Measurements from ENCODE around the gene MDN1.
"Not testable (repeated sequence)": the region's sequence is repeated elsewhere in the genome, so short reads cannot be mapped to it uniquely, and the experiment has no call there.

Gene MDN1

GRCh38 chr6:89769572-89769971, 50.0 kb downstream of the MDN1 start:
- DNase-seq: no peak

- DNase-seq: no peak
Measured at GRCh38 chr6:89768324-89768723, 51.3 kb downstream of the MDN1 start.

- DNase-seq: no peak
Measured at GRCh38 chr6:89763550-89763949, 56.0 kb downstream of the MDN1 start.

- no peak for DNase-seq
Measured at GRCh38 chr6:89758830-89759229, 60.8 kb downstream of the MDN1 start.

GRCh38 chr6:89750338-89750737, 69.3 kb downstream of the MDN1 start:
- DNase-seq: no peak

- DNase-seq: no peak
Measured at GRCh38 chr6:89749918-89750317, 69.7 kb downstream of the MDN1 start.

- no peak for DNase-seq
Measured at GRCh38 chr6:89745716-89746115, 73.9 kb downstream of the MDN1 start.

- no peak for DNase-seq
Measured at GRCh38 chr6:89745096-89745495, 74.5 kb downstream of the MDN1 start.

GRCh38 chr6:89736893-89737292, 82.7 kb downstream of the MDN1 start:
- DNase-seq: no peak

- DNase-seq: no peak
Measured at GRCh38 chr6:89734526-89734925, 85.1 kb downstream of the MDN1 start.

GRCh38 chr6:89731924-89732567, 87.5 kb downstream of the MDN1 start:
- DNase-seq: no peak

- DNase-seq: not testable (repeated sequence)
Measured at GRCh38 chr6:89731262-89731661, 88.3 kb downstream of the MDN1 start.

- no peak for DNase-seq
Measured at GRCh38 chr6:89729818-89730217, 89.8 kb downstream of the MDN1 start.

- no peak for DNase-seq
Measured at GRCh38 chr6:89727501-89727900, 92.1 kb downstream of the MDN1 start.

GRCh38 chr6:89724981-89725380, 94.6 kb downstream of the MDN1 start:
- DNase-seq: no peak

GRCh38 chr6:89723046-89723445, 96.5 kb downstream of the MDN1 start:
- no peak for DNase-seq

GRCh38 chr6:89716532-89716931, 103.1 kb downstream of the MDN1 start:
- DNase-seq: no peak

GRCh38 chr6:89711801-89712200, 107.8 kb downstream of the MDN1 start:
- no peak for DNase-seq

- no peak for DNase-seq
Measured at GRCh38 chr6:89708316-89708715, 111.3 kb downstream of the MDN1 start.

GRCh38 chr6:89707766-89708165, 111.8 kb downstream of the MDN1 start:
- no peak for DNase-seq

- DNase-seq: no peak
Measured at GRCh38 chr6:89706121-89706520, 113.5 kb downstream of the MDN1 start.

- no peak for DNase-seq
Measured at GRCh38 chr6:89703292-89703691, 116.3 kb downstream of the MDN1 start.

GRCh38 chr6:89702349-89702748, 117.2 kb downstream of the MDN1 start:
- DNase-seq: no peak

GRCh38 chr6:89695667-89696066, 123.9 kb downstream of the MDN1 start:
- no peak for DNase-seq

GRCh38 chr6:89694428-89694827, 125.2 kb downstream of the MDN1 start:
- DNase-seq: no peak

- no peak for DNase-seq
Measured at GRCh38 chr6:89693207-89693606, 126.4 kb downstream of the MDN1 start.

Data from NCI-H1930 (cell line).